Spleen (tissue), 11 donors: ENCODE measurements around the gene TTLL6. TPM values are rescaled to one million over a fixed set of nuclear protein-coding genes. Genes with fewer than 3 reads are reported as not detected.

Experiments
- DNase-seq: peaks from one replicate; pipeline ENCODE4 v3.0.0-alpha.2; 2020
- H3K27ac ChIP-seq, 8 donors: fragments of 200-600 bp; sonication (generic) in 7 of 8; 1 replicate in 4 of 8; 2 replicates in 4 of 8; pipeline versions ENCODE4 v1.5.0 to v1.8.0; 2016 to 2021; ENCODE audit warnings: inconsistent platforms in 4 of 8, mild to moderate bottlenecking in 4 of 8, moderate library complexity in 1 of 8
- H3K27me3 ChIP-seq, 7 donors: fragments of 200-600 bp; sonication (generic) in 6 of 7; replicated peaks in 1 of 7; 1 replicate in 4 of 7; 2 replicates in 3 of 7; pipeline versions ENCODE4 v1.5.0 to v1.8.0; 2016 to 2021; ENCODE audit warnings: inconsistent platforms in 3 of 7, mild to moderate bottlenecking in 1 of 7
- H3K36me3 ChIP-seq, 6 donors: fragments of 200-600 bp; sonication (generic) in 5 of 6; 1 replicate in 4 of 6; 2 replicates in 2 of 6; pipeline versions ENCODE4 v1.5.0 to v1.8.0; 2016 to 2021; ENCODE audit warnings: inconsistent platforms in 2 of 6
- H3K4me1 ChIP-seq, 6 donors: fragments of 200-600 bp; sonication (generic) in 5 of 6; 1 replicate in 3 of 6; 2 replicates in 3 of 6; pipeline versions ENCODE4 v1.5.0 to v1.8.0; 2016 to 2021; ENCODE audit warnings: inconsistent platforms in 3 of 6
- H3K4me3 ChIP-seq, 8 donors: fragments of 200-600 bp; sonication (generic) in 7 of 8; 1 replicate in 4 of 8; 2 replicates in 4 of 8; pipeline versions ENCODE4 v1.5.0 to v1.8.0; 2016 to 2021; ENCODE audit warnings: inconsistent platforms in 4 of 8, mild to moderate bottlenecking in 4 of 8, moderate library complexity in 2 of 8
- H3K9me3 ChIP-seq, 8 donors: fragments of 200-600 bp; sonication (generic) in 7 of 8; 1 replicate in 4 of 8; 2 replicates in 4 of 8; pipeline versions ENCODE4 v1.5.0 to v1.8.0; 2016 to 2021; ENCODE audit warnings: inconsistent platforms in 4 of 8
- POLR2A ChIP-seq, 3 donors: fragments of 450-650 bp; IDR thresholded peaks; one replicate each; pipeline ENCODE4 v1.5.1; 2017; ENCODE audit warnings: antibody characterized with exemption in 3 of 3, mild to moderate bottlenecking in 1 of 3
- POLR2AphosphoS5 ChIP-seq, 3 donors: sonication (generic); formaldehyde crosslinking; IDR thresholded peaks; one replicate each; pipeline ENCODE4 v1.5.1; 2017; ENCODE audit warnings: antibody characterized with exemption in 3 of 3
- WGBS, 5 donors: extraction: QIAGEN DNeasy Blood & Tissue Kit in 3 of 5; methylation state at CpG; one replicate each; pipeline versions ENCODE4 v1.1.5 to v1.1.7; 2013 to 2018; 5-methylcytosine and 5-hydroxymethylcytosine counted together
- intact Hi-C: fragments of 100-400 bp; cut with DNase I; formaldehyde crosslinking; loops from one replicate; pipeline ENCODE4 v1.15.0; 2023; ENCODE audit warnings: low total_unique reads
- microRNA-seq, 3 donors: library from miRNA; unstranded; fragments of <30 nt; microRNA quantifications; one replicate each; pipeline versions ENCODE4 to v1.1.0, GENCODE V29; 2019 to 2020
- polyA plus RNA-seq, 3 donors: library from polyadenylated mRNA; stranded (reverse); fragments of 200-250 nt; gene quantifications; one replicate each; pipeline ENCODE4 v1.2.1, GENCODE V29; 2013
- small RNA-seq, 4 donors: library from RNA; depleted of rRNA; stranded (forward); fragments of <200 nt; gene quantifications; one replicate each; pipeline ENCODE3, GENCODE V24; 2016
- total RNA-seq, 7 donors: library from RNA; depleted of rRNA in 3 of 7; stranded (reverse); fragments of >200 nt in 3 of 7; fragmentation: NEBNext Ultra II Directional in 4 of 7; extraction: Animal tissue kit (Norgen Biotek cat#: 25700) in 4 of 7; gene quantifications; one replicate each; pipeline versions ENCODE4 v1.1.0 to v1.2.1, GENCODE V29; 2016 to 2021
- TF ChIP-seq, protein P1 (sequence below), 11 experiments: fragments of 200-600 bp in 7 of 11; fragments of 450-650 bp in 4 of 11; sonication (generic) in 4 of 11; IDR thresholded peaks in 8 of 11; conservative IDR thresholded peaks in 3 of 11; 1 replicate in 7 of 11; 2 replicates in 4 of 11; pipeline versions ENCODE4 v1.4.0 to v1.8.0; 2016 to 2021; ENCODE audit warnings: antibody characterized with exemption in 11 of 11, inconsistent platforms in 4 of 11, mild to moderate bottlenecking in 1 of 11
- donor health status: healthy with polysubstance abuse.
- donor health status: DM: no; HTN: no; CAD: no; lungs with moderate emphysema.
- donor health status: DM: no; HTN: no; CAD: no.
- donor health status: Bipolar disorder and iron deficiency.
- donor health status: healthy.
- donor health status: DM: no; HTN: no; CAD: no.
- donor health status: DM: yes; HTN: yes; CAD: no.

TTLL6 gene
- total and polyA plus RNA-seq, 10 donors, result 0.04 TPM; not detected in 9

DNA sequence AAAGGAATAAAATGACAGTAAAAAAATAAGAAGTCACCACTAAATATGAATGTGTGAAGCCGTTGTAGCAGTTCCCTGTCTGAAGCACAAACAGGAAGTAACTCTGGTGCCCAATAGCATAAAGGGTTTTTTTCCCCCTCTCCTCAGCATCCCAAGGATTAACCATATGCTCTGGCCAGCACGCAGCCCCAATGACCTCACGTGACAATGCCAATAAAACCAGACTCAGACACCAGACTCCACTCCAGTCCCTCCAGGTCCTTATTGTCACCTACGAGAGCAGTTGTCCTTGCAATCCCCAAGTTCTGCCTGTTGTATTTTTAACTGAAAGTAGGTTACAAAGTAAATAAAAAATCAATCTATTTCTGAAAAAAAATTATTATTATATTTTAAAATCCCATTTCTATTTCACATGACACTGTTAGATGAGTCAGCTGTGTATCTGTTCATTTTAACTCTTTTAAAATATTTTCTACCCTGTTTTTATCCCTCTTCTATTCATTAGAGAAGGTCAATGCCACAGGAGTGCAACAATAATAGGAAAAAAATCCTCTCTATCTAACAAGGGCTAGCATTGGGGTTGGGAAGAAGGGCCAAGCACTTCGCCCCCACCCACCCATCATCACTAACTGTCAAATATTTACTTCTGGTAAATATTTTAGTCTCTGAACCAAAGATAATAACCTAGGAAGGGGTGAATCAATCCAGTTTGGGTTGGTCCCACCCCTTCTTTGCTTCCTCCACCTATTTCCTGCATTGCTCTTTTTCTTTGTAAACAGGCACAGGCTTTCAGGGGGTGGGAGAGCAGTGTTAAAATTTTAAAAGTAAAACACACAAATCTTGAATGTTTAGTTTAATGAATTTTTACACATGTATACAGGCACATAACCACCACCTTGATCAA lies 101.3 kb downstream of the TTLL6 start:
- intact Hi-C loops, result no loop called here
- TF ChIP-seq POLR2AphosphoS5 (IDR thresholded peaks at IDR 0.05), result no peak
- no peak for TF ChIP-seq POLR2A (IDR thresholded peaks at IDR 0.05)
- TF ChIP-seq, protein P1, sequence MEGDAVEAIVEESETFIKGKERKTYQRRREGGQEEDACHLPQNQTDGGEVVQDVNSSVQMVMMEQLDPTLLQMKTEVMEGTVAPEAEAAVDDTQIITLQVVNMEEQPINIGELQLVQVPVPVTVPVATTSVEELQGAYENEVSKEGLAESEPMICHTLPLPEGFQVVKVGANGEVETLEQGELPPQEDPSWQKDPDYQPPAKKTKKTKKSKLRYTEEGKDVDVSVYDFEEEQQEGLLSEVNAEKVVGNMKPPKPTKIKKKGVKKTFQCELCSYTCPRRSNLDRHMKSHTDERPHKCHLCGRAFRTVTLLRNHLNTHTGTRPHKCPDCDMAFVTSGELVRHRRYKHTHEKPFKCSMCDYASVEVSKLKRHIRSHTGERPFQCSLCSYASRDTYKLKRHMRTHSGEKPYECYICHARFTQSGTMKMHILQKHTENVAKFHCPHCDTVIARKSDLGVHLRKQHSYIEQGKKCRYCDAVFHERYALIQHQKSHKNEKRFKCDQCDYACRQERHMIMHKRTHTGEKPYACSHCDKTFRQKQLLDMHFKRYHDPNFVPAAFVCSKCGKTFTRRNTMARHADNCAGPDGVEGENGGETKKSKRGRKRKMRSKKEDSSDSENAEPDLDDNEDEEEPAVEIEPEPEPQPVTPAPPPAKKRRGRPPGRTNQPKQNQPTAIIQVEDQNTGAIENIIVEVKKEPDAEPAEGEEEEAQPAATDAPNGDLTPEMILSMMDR (IDR thresholded peaks at IDR 0.05 in 8 of 11, conservative IDR thresholded peaks at IDR 0.05 in 3 of 11), result no peak
- no peaks in the 10 kb centered on the region for H3K9me3 ChIP-seq
- no peaks in the 10 kb centered on the region for H3K36me3 ChIP-seq
- H3K4me1 ChIP-seq, result peaks cover 4 to 21% (median 18%) of the 10 kb centered on the region in 6 donors
- H3K27ac ChIP-seq, result no peak overlapping the region
- H3K4me3 ChIP-seq, result no peak overlapping the region
- no peak for DNase-seq
- 43 to 52% (median 46%) methylated on average over 5 of the region's 5 CpGs for WGBS, 5 donors
- peaks cover 13 to 100% (median 81%) of the 10 kb centered on the region in 7 donors for H3K27me3 ChIP-seq

Small RNA genes within 50 kb of the gene (microRNA-seq; reads per million reads assigned to microRNA genes)
- gene MIR3185, result 0 reads per million in 3 donors

Small RNA genes within 50 kb of the gene (small RNA-seq; reads per million reads assigned to genes)
- 0 to 0.49 (median 0) reads per million in 4 donors for gene COX6B1P2
- 0 reads per million in 4 donors for gene MIR3185
- 0 reads per million in 4 donors for gene RF02132
- 0 reads per million in 4 donors for gene RF02133
- 0 to 0.08 (median 0) reads per million in 4 donors for gene RN7SL125P

Other genes starting within 250 kb of the TTLL6 start
- 1 to 10 TPM; 1.9 to 6.4 (median 3.6) TPM for gene HOXB4, start 238.9 kb downstream of the TTLL6 start, total RNA-seq
- 1 to 10 TPM; 2.3 to 2.7 (median 2.4) TPM for gene HOXB4, start 238.9 kb downstream of the TTLL6 start, polyA plus RNA-seq
- gene HOXB3, start 227.0 kb downstream of the TTLL6 start, total RNA-seq, result 10 to 100 TPM in 4 of 7 donors, 1 to 10 TPM in 3; 6.8 to 23.1 (median 10.4) TPM
- gene HOXB3, start 227.0 kb downstream of the TTLL6 start, polyA plus RNA-seq, result 1 to 10 TPM; 3.6 to 7.8 (median 6.5) TPM
- gene HOXB5, start 223.4 kb downstream of the TTLL6 start, total RNA-seq, result 1 to 10 TPM in 3 of 7 donors, under 1 TPM in 4; 0.43 to 2.6 (median 0.67) TPM
- gene HOXB5, start 223.4 kb downstream of the TTLL6 start, polyA plus RNA-seq, result 1 to 10 TPM in 2 of 3 donors, under 1 TPM in 1; 0.91 to 1.5 (median 1.3) TPM
- gene HOXB6, start 212.2 kb downstream of the TTLL6 start, total RNA-seq, result 1 to 10 TPM; 1.2 to 4.5 (median 3.3) TPM
- 1 to 10 TPM; 1.7 to 3.4 (median 2.1) TPM for gene HOXB6, start 212.2 kb downstream of the TTLL6 start, polyA plus RNA-seq
- 1 to 10 TPM; 1.3 to 3.5 (median 2.7) TPM for gene HOXB7, start 206.2 kb downstream of the TTLL6 start, total RNA-seq
- gene HOXB7, start 206.2 kb downstream of the TTLL6 start, polyA plus RNA-seq, result 1 to 10 TPM; 3.2 to 7.5 (median 3.3) TPM
- not detected for gene HOXB8, start 201.9 kb downstream of the TTLL6 start, total RNA-seq
- under 1 TPM in 2 of 3 donors, not detected in 1; 0.07 to 0.14 TPM for gene HOXB8, start 201.9 kb downstream of the TTLL6 start, polyA plus RNA-seq
- gene HOXB9, start 190.9 kb downstream of the TTLL6 start, total RNA-seq, result under 1 TPM in 2 of 7 donors, not detected in 5; 0.30 to 0.42 TPM
- gene HOXB9, start 190.9 kb downstream of the TTLL6 start, polyA plus RNA-seq, result under 1 TPM; 0.10 to 0.50 (median 0.50) TPM
- not detected for gene PRAC1, start 94.7 kb downstream of the TTLL6 start, total RNA-seq
- not detected for gene PRAC1, start 94.7 kb downstream of the TTLL6 start, polyA plus RNA-seq
- gene PRAC2, start 94.0 kb downstream of the TTLL6 start, total RNA-seq, result not detected
- not detected for gene PRAC2, start 94.0 kb downstream of the TTLL6 start, polyA plus RNA-seq
- gene HOXB13, start 88.5 kb downstream of the TTLL6 start, total RNA-seq, result not detected
- gene HOXB13, start 88.5 kb downstream of the TTLL6 start, polyA plus RNA-seq, result under 1 TPM in 1 of 3 donors, not detected in 2; 0.02 TPM
- gene CALCOCO2, start 13.8 kb upstream of the TTLL6 start, total RNA-seq, result 100 to 1,000 TPM; 113 to 167 (median 136) TPM
- gene CALCOCO2, start 13.8 kb upstream of the TTLL6 start, polyA plus RNA-seq, result 10 to 100 TPM; 30.1 to 45.7 (median 31.7) TPM
- gene ATP5MC1, start 75.6 kb upstream of the TTLL6 start, total RNA-seq, result 10 to 100 TPM; 36.0 to 85.3 (median 49.1) TPM
- 100 to 1,000 TPM; 175 to 269 (median 195) TPM for gene ATP5MC1, start 75.6 kb upstream of the TTLL6 start, polyA plus RNA-seq
- gene UBE2Z, start 91.2 kb upstream of the TTLL6 start, total RNA-seq, result 10 to 100 TPM; 72.9 to 94.9 (median 83.1) TPM
- gene UBE2Z, start 91.2 kb upstream of the TTLL6 start, polyA plus RNA-seq, result 10 to 100 TPM; 33.6 to 51.5 (median 34.8) TPM
- gene SNF8, start 127.6 kb upstream of the TTLL6 start, total RNA-seq, result 10 to 100 TPM; 55.9 to 83.5 (median 67.7) TPM
- 100 to 1,000 TPM in 2 of 3 donors, 10 to 100 TPM in 1; 99.6 to 129 (median 104) TPM for gene SNF8, start 127.6 kb upstream of the TTLL6 start, polyA plus RNA-seq
- not detected for gene GIP, start 151.4 kb upstream of the TTLL6 start, total RNA-seq
- not detected for gene GIP, start 151.4 kb upstream of the TTLL6 start, polyA plus RNA-seq
- not detected for gene IGF2BP1, start 180.2 kb upstream of the TTLL6 start, total RNA-seq
- under 1 TPM in 1 of 3 donors, not detected in 2; 0.17 TPM for gene IGF2BP1, start 180.2 kb upstream of the TTLL6 start, polyA plus RNA-seq